OCI-LY7 (cell line): Measurements from ENCODE around the gene PHF20.

ENCODE experiments used
- EZH2phosphoT487 ChIP-seq: fragments of 200-600 bp; sonication (generic); IDR thresholded peaks from 2 replicates; pipeline ENCODE4 v1.6.1; 2018; ENCODE audit warnings: low read depth, borderline replicate concordance, mild to moderate bottlenecking, mixed run types, antibody characterized with exemption, low read length, moderate library complexity, mixed read lengths
- TF ChIP-seq, protein P1 (sequence below): fragments of 200-600 bp; sonication (generic); conservative IDR thresholded peaks from 2 replicates; pipeline ENCODE4 v1.5.1; 2014; ENCODE audit warnings: mild to moderate bottlenecking, antibody characterized with exemption, low read length, moderate library complexity, mixed read lengths

DNA sequence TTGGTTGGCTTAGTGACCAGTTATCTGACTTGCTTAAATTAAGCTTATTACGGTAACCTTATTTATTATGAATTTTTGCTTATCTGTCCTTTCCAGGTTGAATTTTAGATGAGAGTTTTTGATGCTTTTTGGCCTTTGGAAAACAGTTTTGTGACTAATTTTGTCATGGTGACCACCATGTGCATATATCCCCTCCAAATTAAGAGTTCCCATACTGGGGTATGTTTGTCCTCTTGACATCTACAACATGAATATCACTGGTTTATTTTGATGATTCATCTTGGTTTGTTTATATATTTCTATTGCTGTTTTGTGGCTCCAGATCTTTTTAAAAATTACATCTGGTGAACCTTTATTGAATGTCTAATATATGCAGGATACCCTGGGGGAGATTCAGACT, 61.4 kb downstream of the PHF20 start:
- TF ChIP-seq, protein P1, sequence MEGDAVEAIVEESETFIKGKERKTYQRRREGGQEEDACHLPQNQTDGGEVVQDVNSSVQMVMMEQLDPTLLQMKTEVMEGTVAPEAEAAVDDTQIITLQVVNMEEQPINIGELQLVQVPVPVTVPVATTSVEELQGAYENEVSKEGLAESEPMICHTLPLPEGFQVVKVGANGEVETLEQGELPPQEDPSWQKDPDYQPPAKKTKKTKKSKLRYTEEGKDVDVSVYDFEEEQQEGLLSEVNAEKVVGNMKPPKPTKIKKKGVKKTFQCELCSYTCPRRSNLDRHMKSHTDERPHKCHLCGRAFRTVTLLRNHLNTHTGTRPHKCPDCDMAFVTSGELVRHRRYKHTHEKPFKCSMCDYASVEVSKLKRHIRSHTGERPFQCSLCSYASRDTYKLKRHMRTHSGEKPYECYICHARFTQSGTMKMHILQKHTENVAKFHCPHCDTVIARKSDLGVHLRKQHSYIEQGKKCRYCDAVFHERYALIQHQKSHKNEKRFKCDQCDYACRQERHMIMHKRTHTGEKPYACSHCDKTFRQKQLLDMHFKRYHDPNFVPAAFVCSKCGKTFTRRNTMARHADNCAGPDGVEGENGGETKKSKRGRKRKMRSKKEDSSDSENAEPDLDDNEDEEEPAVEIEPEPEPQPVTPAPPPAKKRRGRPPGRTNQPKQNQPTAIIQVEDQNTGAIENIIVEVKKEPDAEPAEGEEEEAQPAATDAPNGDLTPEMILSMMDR, result no peak
- TF ChIP-seq EZH2phosphoT487, result no peak
